Measurements from ENCODE around the gene KIF1C. TPM values are rescaled to one million over a fixed set of nuclear protein-coding genes. Genes with fewer than 3 reads are reported as not detected.
"Not testable (repeated sequence)": the region's sequence is repeated elsewhere in the genome, so short reads cannot be mapped to it uniquely, and the experiment has no call there.

Gene KIF1C
- total RNA-seq, 4 donors from 2014 or later, result 91.4 to 141 (median 116) TPM

DNA sequence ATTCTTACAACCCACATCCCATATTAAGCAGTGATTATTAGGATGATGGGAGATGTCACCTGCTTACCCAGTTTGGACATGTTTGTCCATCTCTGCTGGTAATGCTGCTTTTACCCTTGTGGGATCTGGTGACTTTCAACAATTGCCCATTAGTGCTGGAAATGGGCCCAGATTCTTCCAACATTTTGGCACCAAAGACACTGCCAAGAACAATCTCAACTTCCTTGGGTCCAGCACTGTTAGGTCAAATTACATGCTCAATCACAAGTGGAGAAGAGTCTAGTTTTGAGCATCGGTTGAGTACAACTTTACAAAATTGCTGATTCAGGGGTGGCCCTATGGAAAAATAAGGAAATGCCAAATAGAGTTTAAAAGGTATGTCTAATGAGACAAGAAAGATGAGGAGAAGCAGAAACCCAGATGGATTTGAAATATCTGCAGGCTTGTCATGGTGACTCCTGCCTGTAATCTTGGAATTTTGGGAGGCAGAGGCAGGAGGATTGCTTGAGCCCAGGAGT is 67.5 kb downstream of the KIF1C start:
- Histone ChIP-seq H3K36me3 (no peaks in the 10 kb centered on the region), H3K4me3 (no peak overlapping the region), H3K9me3 (no peaks in the 10 kb centered on the region), H3K4me1 (no peaks in the 10 kb centered on the region), H3K27me3 (no peaks in the 10 kb centered on the region), H3K27ac (no peak overlapping the region)
- DNase-seq, result no peak
- no peak for TF ChIP-seq POLR2A (IDR thresholded peaks at IDR 0.05)

- H3K4me3 ChIP-seq, result no peak overlapping the region
- H3K27ac ChIP-seq, result no peak overlapping the region
- no peak for TF ChIP-seq POLR2A (IDR thresholded peaks at IDR 0.05)
- no peak for TF ChIP-seq CTCF (IDR thresholded peaks at IDR 0.05)
- H3K4me1 ChIP-seq, result no peaks in the 10 kb centered on the region
- H3K27me3 ChIP-seq, result no peaks in the 10 kb centered on the region
- H3K36me3 ChIP-seq, result no peaks in the 10 kb centered on the region
- DNase-seq, result no peak
- no peaks in the 10 kb centered on the region for H3K9me3 ChIP-seq
Measured at GRCh38 chr17:5068236-5068635, 70.5 kb downstream of the KIF1C start.

- TF ChIP-seq CTCF (IDR thresholded peaks at IDR 0.05) (no peak), POLR2A (IDR thresholded peaks at IDR 0.05) (no peak)
- H3K4me1 ChIP-seq, result no peaks in the 10 kb centered on the region
- H3K27me3 ChIP-seq, result no peaks in the 10 kb centered on the region
- H3K36me3 ChIP-seq, result no peaks in the 10 kb centered on the region
- H3K9me3 ChIP-seq, result no peaks in the 10 kb centered on the region
- DNase-seq, result no peak
- H3K27ac ChIP-seq, result no peak overlapping the region
- no peak overlapping the region for H3K4me3 ChIP-seq
Measured at GRCh38 chr17:5069724-5070123, 72.0 kb downstream of the KIF1C start.

DNA sequence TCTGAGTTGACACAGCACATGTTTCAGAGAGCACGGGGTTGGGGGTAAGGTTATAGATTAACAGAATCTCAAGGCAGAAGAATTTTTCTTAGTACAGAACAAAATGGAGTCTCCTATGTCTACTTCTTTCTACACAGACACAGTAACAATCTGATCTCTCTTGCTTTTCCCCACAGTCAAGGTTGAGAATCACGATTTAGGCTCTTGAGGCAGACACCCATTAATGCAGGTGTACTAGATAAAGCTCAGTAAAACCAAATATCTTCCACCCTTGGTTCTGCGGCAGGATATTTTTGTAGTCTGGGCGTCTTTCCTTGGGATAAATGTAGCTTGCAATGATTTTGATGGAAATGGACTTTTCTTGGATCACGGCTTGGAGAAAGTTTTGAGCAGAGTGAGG is 77.7 kb downstream of the KIF1C start:
- not testable (repeated sequence) for DNase-seq, H3K4me1 ChIP-seq, H3K36me3 ChIP-seq, H3K4me3 ChIP-seq, H3K27ac ChIP-seq, H3K27me3 ChIP-seq, H3K9me3 ChIP-seq

DNA sequence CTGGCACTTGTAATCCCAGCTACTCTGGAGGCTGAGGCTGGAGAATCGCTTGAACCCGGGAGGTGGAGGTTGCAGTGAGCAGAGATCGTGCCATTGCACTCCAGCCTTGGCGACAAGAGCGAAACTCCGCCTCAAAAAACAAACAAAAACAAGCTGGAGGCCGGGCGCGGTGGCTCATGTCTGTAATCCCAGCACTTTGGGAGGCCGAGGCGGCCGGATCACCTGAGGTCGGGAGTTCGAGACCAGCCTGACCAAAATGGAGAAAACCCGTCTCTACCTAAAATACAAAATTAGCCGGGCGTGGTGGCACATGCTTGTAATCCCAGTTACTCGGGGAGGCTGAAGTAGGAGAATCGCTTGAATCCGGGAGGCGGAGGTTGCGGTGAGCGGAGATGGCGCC is 79.5 kb downstream of the KIF1C start:
- H3K9me3 ChIP-seq, H3K27me3 ChIP-seq, H3K36me3 ChIP-seq, DNase-seq, H3K4me1 ChIP-seq: not testable (repeated sequence)
- peak overlapping the region; percentile 46 to 84 (median 71) for H3K4me3 ChIP-seq
- H3K27ac ChIP-seq, result peak overlapping the region in 1 of 4 donors; percentile 91

GRCh38 chr17:5077781-5078105 is 80.0 kb downstream of the KIF1C start:
- no peak for DNase-seq
- peaks cover 0 to under 1% (median 0%) of the 10 kb centered on the region in 4 donors for H3K9me3 ChIP-seq

More at GRCh38 chr17:5077781-5078105, 80.0 kb downstream of the KIF1C start:
- Histone ChIP-seq H3K36me3 (peaks cover 0 to 6% (median 0%) of the 10 kb centered on the region in 3 donors), H3K27ac (peak overlapping the region; percentile 47 to 91 (median 79)), H3K4me1 (peaks cover 0 to 10% (median 3%) of the 10 kb centered on the region in 4 donors), H3K27me3 (no peaks in the 10 kb centered on the region), H3K4me3 (peak overlapping the region; percentile 46 to 84 (median 71))
- TF ChIP-seq POLR2A (IDR thresholded peaks at IDR 0.05), result no peak
- no peak for TF ChIP-seq CTCF (IDR thresholded peaks at IDR 0.05)

Small RNAs within 50 kb of the gene (small RNA-seq; reads per million reads assigned to genes)
- gene MIR6864 (0 reads per million in 2 donors), gene MIR6865 (0 reads per million in 2 donors)

Other genes with a start within 250 kb of the KIF1C start
- 100 to 1,000 TPM in 2 of 4 donors, 10 to 100 TPM in 1, not detected in 1; 75.3 to 171 (median 163) TPM for gene TM4SF5, start 226.1 kb upstream of the KIF1C start, total RNA-seq
- 1 to 10 TPM in 1 of 4 donors, not detected in 3; 3.8 TPM for gene VMO1, start 211.6 kb upstream of the KIF1C start, total RNA-seq
- gene GLTPD2, start 209.0 kb upstream of the KIF1C start, total RNA-seq, result 10 to 100 TPM in 2 of 4 donors, 1 to 10 TPM in 1, not detected in 1; 5.4 to 28.2 (median 23.6) TPM
- gene PSMB6, start 201.8 kb upstream of the KIF1C start, total RNA-seq, result 100 to 1,000 TPM in 2 of 4 donors, 10 to 100 TPM in 2; 51.4 to 155 (median 107) TPM
- gene PLD2, start 190.8 kb upstream of the KIF1C start, total RNA-seq, result 10 to 100 TPM; 14.4 to 33.8 (median 26.6) TPM
- 100 to 1,000 TPM; 111 to 278 (median 223) TPM for gene MINK1, start 164.6 kb upstream of the KIF1C start, total RNA-seq
- gene C17orf107, start 98.4 kb upstream of the KIF1C start, total RNA-seq, result 1 to 10 TPM in 2 of 4 donors, under 1 TPM in 2; 0.66 to 5.0 (median 1.5) TPM
- gene CHRNE, start 94.9 kb upstream of the KIF1C start, total RNA-seq, result not detected
- not detected for gene GP1BA, start 65.7 kb upstream of the KIF1C start, total RNA-seq
- 10 to 100 TPM; 30.5 to 84.1 (median 60.4) TPM for gene SLC25A11, start 57.9 kb upstream of the KIF1C start, total RNA-seq
- 10 to 100 TPM; 57.8 to 92.1 (median 78.9) TPM for gene RNF167, start 57.7 kb upstream of the KIF1C start, total RNA-seq
- gene PFN1, start 49.4 kb upstream of the KIF1C start, total RNA-seq, result 1,000 to 10,000 TPM in 1 of 4 donors, 100 to 1,000 TPM in 3; 530 to 1,064 (median 855) TPM
- gene ENO3, start 46.8 kb upstream of the KIF1C start, total RNA-seq, result 10 to 100 TPM in 3 of 4 donors, 1 to 10 TPM in 1; 7.4 to 27.7 (median 20.6) TPM
- 10 to 100 TPM; 34.2 to 85.0 (median 48.9) TPM for gene SPAG7, start 30.1 kb upstream of the KIF1C start, total RNA-seq
- gene CAMTA2, start 10.3 kb upstream of the KIF1C start, total RNA-seq, result 100 to 1,000 TPM in 1 of 4 donors, 10 to 100 TPM in 3; 42.4 to 124 (median 88.7) TPM
- gene INCA1, start 428 bp upstream of the KIF1C start, total RNA-seq, result 1 to 10 TPM in 1 of 4 donors, not detected in 3; 2.4 TPM
- gene SLC52A1, start 37.5 kb downstream of the KIF1C start, total RNA-seq, result 10 to 100 TPM in 3 of 4 donors, not detected in 1; 12.9 to 50.8 (median 45.3) TPM
- gene ZFP3, start 80.5 kb downstream of the KIF1C start, total RNA-seq, result 10 to 100 TPM in 2 of 4 donors, 1 to 10 TPM in 2; 7.4 to 13.7 (median 11.0) TPM
- 10 to 100 TPM in 1 of 4 donors, 1 to 10 TPM in 3; 5.3 to 10.9 (median 7.0) TPM for gene ZNF232, start 113.9 kb downstream of the KIF1C start, total RNA-seq
- under 1 TPM in 2 of 4 donors, not detected in 2; under 0.01 to 0.18 TPM for gene USP6, start 118.1 kb downstream of the KIF1C start, total RNA-seq
- 10 to 100 TPM; 10.2 to 23.9 (median 18.5) TPM for gene ZNF594, start 193.9 kb downstream of the KIF1C start, total RNA-seq
- gene SCIMP, start 236.9 kb downstream of the KIF1C start, total RNA-seq, result 10 to 100 TPM in 1 of 4 donors, 1 to 10 TPM in 1, under 1 TPM in 1, not detected in 1; 0.35 to 16.5 (median 1.5) TPM